HG02884 (cell line): Measurements from ENCODE around the gene LCN10.
A peak's percentile ranks its signal among the peaks of the same experiment; 100 is the strongest.

Experiments
- ATAC-seq: cut with Tn5 transposase; IDR thresholded peaks from one replicate; pipeline ENCODE4 v1.9.1; 2021; ENCODE audit warnings: mild to moderate bottlenecking, moderate library complexity; ENCODE audit not compliant: unreplicated experiment

Gene LCN10

GRCh38 chr9:136740491-136740890 lies 2.2 kb downstream of the LCN10 start:
- no peak for ATAC-seq

- no peak for ATAC-seq
Observed at GRCh38 chr9:136740069-136740468, 2.7 kb downstream of the LCN10 start.

GRCh38 chr9:136739509-136739908 lies 3.2 kb downstream of the LCN10 start:
- no peak for ATAC-seq

GRCh38 chr9:136738960-136739359 lies 3.8 kb downstream of the LCN10 start:
- ATAC-seq: no peak

- ATAC-seq: no peak
Observed at GRCh38 chr9:136735812-136736480, 6.8 kb downstream of the LCN10 start.

GRCh38 chr9:136734837-136735496 lies 7.8 kb downstream of the LCN10 start:
- no peak for ATAC-seq

- no peak for ATAC-seq
Observed at GRCh38 chr9:136733611-136734010, 9.1 kb downstream of the LCN10 start.

- no peak for ATAC-seq
Observed at GRCh38 chr9:136732444-136733178, 10.1 kb downstream of the LCN10 start.

GRCh38 chr9:136729926-136730325 lies 12.8 kb downstream of the LCN10 start:
- no peak for ATAC-seq

GRCh38 chr9:136729144-136729543 lies 13.6 kb downstream of the LCN10 start:
- ATAC-seq: no peak

- ATAC-seq: peak; percentile 16
Observed at GRCh38 chr9:136728548-136729123, 14.1 kb downstream of the LCN10 start.

GRCh38 chr9:136728080-136728547 lies 14.6 kb downstream of the LCN10 start:
- ATAC-seq: peak; percentile 51

- ATAC-seq: no peak
Observed at GRCh38 chr9:136726631-136727191, 16.0 kb downstream of the LCN10 start.

GRCh38 chr9:136726118-136726517 lies 16.6 kb downstream of the LCN10 start:
- ATAC-seq: no peak

- no peak for ATAC-seq
Observed at GRCh38 chr9:136725612-136726011, 17.1 kb downstream of the LCN10 start.

- no peak for ATAC-seq
Observed at GRCh38 chr9:136724772-136725171, 18.0 kb downstream of the LCN10 start.

- ATAC-seq: no peak
Observed at GRCh38 chr9:136723989-136724388, 18.8 kb downstream of the LCN10 start.

GRCh38 chr9:136723362-136723976 lies 19.3 kb downstream of the LCN10 start:
- no peak for ATAC-seq

GRCh38 chr9:136722969-136723356 lies 19.8 kb downstream of the LCN10 start:
- ATAC-seq: no peak

GRCh38 chr9:136722093-136722968 lies 20.4 kb downstream of the LCN10 start:
- ATAC-seq: no peak
